ENCODE data around the gene PLXND1.

DNA sequence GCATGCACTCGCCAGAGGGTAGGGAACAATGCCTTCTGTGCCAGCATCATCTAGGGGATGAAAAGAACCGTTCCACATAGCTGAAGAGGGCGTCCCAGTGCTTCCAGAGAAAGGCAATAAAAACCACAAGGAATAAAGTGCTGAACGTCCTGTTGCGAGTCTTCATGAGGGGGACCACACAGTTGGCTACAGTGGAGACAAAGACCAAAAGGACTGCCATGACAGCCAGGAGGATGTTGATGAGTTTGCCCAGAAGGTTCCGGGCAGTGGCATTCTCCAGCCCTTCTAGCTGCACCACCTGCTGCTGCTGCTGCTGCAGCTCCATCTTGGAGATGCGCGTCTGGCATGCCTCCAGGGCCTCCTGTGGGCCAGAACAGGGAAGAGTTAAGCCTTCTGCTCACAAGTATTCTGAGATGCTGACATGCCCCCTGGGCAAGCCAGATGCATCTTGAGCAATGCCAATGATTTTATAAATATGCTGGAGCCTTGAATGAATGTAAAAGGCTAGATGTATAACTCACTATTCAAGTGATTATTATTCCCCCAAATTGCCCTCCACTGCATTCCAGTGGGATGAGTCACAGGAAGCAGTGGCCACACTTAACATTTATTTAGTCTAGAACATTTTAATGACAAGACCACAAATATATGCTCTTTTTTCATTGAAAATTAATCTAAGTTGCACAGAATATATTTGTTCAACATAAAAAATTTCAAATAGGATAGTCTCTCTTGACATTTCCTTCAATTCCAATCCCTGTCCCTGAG, 45.1 kb upstream of the PLXND1 start:
- TF ChIP-seq, protein P1, sequence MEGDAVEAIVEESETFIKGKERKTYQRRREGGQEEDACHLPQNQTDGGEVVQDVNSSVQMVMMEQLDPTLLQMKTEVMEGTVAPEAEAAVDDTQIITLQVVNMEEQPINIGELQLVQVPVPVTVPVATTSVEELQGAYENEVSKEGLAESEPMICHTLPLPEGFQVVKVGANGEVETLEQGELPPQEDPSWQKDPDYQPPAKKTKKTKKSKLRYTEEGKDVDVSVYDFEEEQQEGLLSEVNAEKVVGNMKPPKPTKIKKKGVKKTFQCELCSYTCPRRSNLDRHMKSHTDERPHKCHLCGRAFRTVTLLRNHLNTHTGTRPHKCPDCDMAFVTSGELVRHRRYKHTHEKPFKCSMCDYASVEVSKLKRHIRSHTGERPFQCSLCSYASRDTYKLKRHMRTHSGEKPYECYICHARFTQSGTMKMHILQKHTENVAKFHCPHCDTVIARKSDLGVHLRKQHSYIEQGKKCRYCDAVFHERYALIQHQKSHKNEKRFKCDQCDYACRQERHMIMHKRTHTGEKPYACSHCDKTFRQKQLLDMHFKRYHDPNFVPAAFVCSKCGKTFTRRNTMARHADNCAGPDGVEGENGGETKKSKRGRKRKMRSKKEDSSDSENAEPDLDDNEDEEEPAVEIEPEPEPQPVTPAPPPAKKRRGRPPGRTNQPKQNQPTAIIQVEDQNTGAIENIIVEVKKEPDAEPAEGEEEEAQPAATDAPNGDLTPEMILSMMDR (IDR thresholded peaks at IDR 0.05): no peak
- no peak for TF ChIP-seq EZH2 (IDR thresholded peaks at IDR 0.05)

Data from neural progenitor cell (in vitro differentiated cells).